Measurements from ENCODE around the gene CRB3.
A peak's percentile ranks its signal among the peaks of the same experiment; 100 is the strongest.

Gene CRB3

GRCh38 chr19:6452223-6452614 is 11.9 kb upstream of the CRB3 start:
- DNase-seq (ENCODE audit: low read depth, low spot score) = no peak
- H3K4me1 ChIP-seq (ENCODE audit: insufficient read depth, insufficient read length) = no peaks in the 10 kb centered on the region
- TF ChIP-seq ZNF274 (IDR thresholded peaks at IDR 0.05; ENCODE audit: low read depth, low read length) (no peak), SUZ12 (IDR thresholded peaks at IDR 0.05; ENCODE audit: extremely low read depth, insufficient read depth, insufficient read length) (no peak), YY1 (IDR thresholded peaks at IDR 0.05; ENCODE audit: insufficient read depth, insufficient read length) (no peak)
- peaks cover 23% of the 10 kb centered on the region for H3K9me3 ChIP-seq (ENCODE audit: insufficient read depth, low read length)
- H3K4me3 ChIP-seq (ENCODE audit: insufficient read length, low read depth) = no peak overlapping the region
- peaks cover 39% of the 10 kb centered on the region for H3K36me3 ChIP-seq (ENCODE audit: insufficient read depth, insufficient read length, low read length)
- H3K27me3 ChIP-seq (ENCODE audit: insufficient read depth, insufficient read length) = no peaks in the 10 kb centered on the region
- no peak overlapping the region for H3K9ac ChIP-seq (ENCODE audit: insufficient read length, low read depth)

- Histone ChIP-seq H3K4me3 (ENCODE audit: insufficient read length, low read depth) (no peak overlapping the region), H3K9ac (ENCODE audit: insufficient read length, low read depth) (no peak overlapping the region), H3K9me3 (ENCODE audit: insufficient read depth, low read length) (peaks cover 23% of the 10 kb centered on the region), H3K36me3 (ENCODE audit: insufficient read depth, insufficient read length, low read length) (peaks cover 44% of the 10 kb centered on the region), H3K27me3 (ENCODE audit: insufficient read depth, insufficient read length) (no peaks in the 10 kb centered on the region), H3K4me1 (ENCODE audit: insufficient read depth, insufficient read length) (peaks cover under 1% of the 10 kb centered on the region)
- no peak for DNase-seq (ENCODE audit: low read depth, low spot score)
- TF ChIP-seq ZNF274 (IDR thresholded peaks at IDR 0.05; ENCODE audit: low read depth, low read length) (no peak), YY1 (IDR thresholded peaks at IDR 0.05; ENCODE audit: insufficient read depth, insufficient read length) (no peak), SUZ12 (IDR thresholded peaks at IDR 0.05; ENCODE audit: extremely low read depth, insufficient read depth, insufficient read length) (no peak)
These were observed 11.2 kb upstream of the CRB3 start for GRCh38 chr19:6452899-6453298.

GRCh38 chr19:6453951-6454565 is 10.0 kb upstream of the CRB3 start:
- Histone ChIP-seq H3K9ac (ENCODE audit: insufficient read length, low read depth) (no peak overlapping the region), H3K9me3 (ENCODE audit: insufficient read depth, low read length) (peaks cover 23% of the 10 kb centered on the region), H3K4me3 (ENCODE audit: insufficient read length, low read depth) (no peak overlapping the region), H3K4me1 (ENCODE audit: insufficient read depth, insufficient read length) (peaks cover 8% of the 10 kb centered on the region), H3K36me3 (ENCODE audit: insufficient read depth, insufficient read length, low read length) (peaks cover 44% of the 10 kb centered on the region), H3K27me3 (ENCODE audit: insufficient read depth, insufficient read length) (peaks cover 2% of the 10 kb centered on the region)
- no peak for DNase-seq (ENCODE audit: low read depth, low spot score)
- TF ChIP-seq SUZ12 (IDR thresholded peaks at IDR 0.05; ENCODE audit: extremely low read depth, insufficient read depth, insufficient read length) (no peak), ZNF274 (IDR thresholded peaks at IDR 0.05; ENCODE audit: low read depth, low read length) (no peak), YY1 (IDR thresholded peaks at IDR 0.05; ENCODE audit: insufficient read depth, insufficient read length) (no peak)

GRCh38 chr19:6455924-6456323 is 8.1 kb upstream of the CRB3 start:
- TF ChIP-seq YY1 (IDR thresholded peaks at IDR 0.05; ENCODE audit: insufficient read depth, insufficient read length) = no peak
- Histone ChIP-seq H3K4me3 (ENCODE audit: insufficient read length, low read depth) (no peak overlapping the region), H3K4me1 (ENCODE audit: insufficient read depth, insufficient read length) (peaks cover 8% of the 10 kb centered on the region), H3K9ac (ENCODE audit: insufficient read length, low read depth) (no peak overlapping the region), H3K36me3 (ENCODE audit: insufficient read depth, insufficient read length, low read length) (peaks cover 40% of the 10 kb centered on the region), H3K9me3 (ENCODE audit: insufficient read depth, low read length) (peaks cover 23% of the 10 kb centered on the region), H3K27me3 (ENCODE audit: insufficient read depth, insufficient read length) (peaks cover 2% of the 10 kb centered on the region)
- DNase-seq (ENCODE audit: low read depth, low spot score) = no peak

- peaks cover 8% of the 10 kb centered on the region for H3K4me1 ChIP-seq (ENCODE audit: insufficient read depth, insufficient read length)
- TF ChIP-seq YY1 (IDR thresholded peaks at IDR 0.05; ENCODE audit: insufficient read depth, insufficient read length) (no peak), SUZ12 (IDR thresholded peaks at IDR 0.05; ENCODE audit: extremely low read depth, insufficient read depth, insufficient read length) (no peak), ZNF274 (IDR thresholded peaks at IDR 0.05; ENCODE audit: low read depth, low read length) (no peak)
- H3K4me3 ChIP-seq (ENCODE audit: insufficient read length, low read depth) = peak overlapping the region; percentile 13
- peaks cover 19% of the 10 kb centered on the region for H3K27me3 ChIP-seq (ENCODE audit: insufficient read depth, insufficient read length)
- peaks cover 23% of the 10 kb centered on the region for H3K9me3 ChIP-seq (ENCODE audit: insufficient read depth, low read length)
- no peak for DNase-seq (ENCODE audit: low read depth, low spot score)
- peaks cover 35% of the 10 kb centered on the region for H3K36me3 ChIP-seq (ENCODE audit: insufficient read depth, insufficient read length, low read length)
- H3K9ac ChIP-seq (ENCODE audit: insufficient read length, low read depth) = peak overlapping the region; percentile 46
These were observed 5.9 kb upstream of the CRB3 start for GRCh38 chr19:6457958-6458694.

GRCh38 chr19:6458695-6459261 is 5.3 kb upstream of the CRB3 start:
- Histone ChIP-seq H3K36me3 (ENCODE audit: insufficient read depth, insufficient read length, low read length) (peaks cover 31% of the 10 kb centered on the region), H3K4me3 (ENCODE audit: insufficient read length, low read depth) (peak overlapping the region; percentile 54), H3K27me3 (ENCODE audit: insufficient read depth, insufficient read length) (peaks cover 25% of the 10 kb centered on the region), H3K9me3 (ENCODE audit: insufficient read depth, low read length) (peaks cover 17% of the 10 kb centered on the region), H3K4me1 (ENCODE audit: insufficient read depth, insufficient read length) (peaks cover 8% of the 10 kb centered on the region), H3K9ac (ENCODE audit: insufficient read length, low read depth) (peak overlapping the region; percentile 66)
- DNase-seq (ENCODE audit: low read depth, low spot score) = no peak
- TF ChIP-seq ZNF274 (IDR thresholded peaks at IDR 0.05; ENCODE audit: low read depth, low read length) = no peak
- no peak for TF ChIP-seq YY1 (IDR thresholded peaks at IDR 0.05; ENCODE audit: insufficient read depth, insufficient read length)
- no peak for TF ChIP-seq SUZ12 (IDR thresholded peaks at IDR 0.05; ENCODE audit: extremely low read depth, insufficient read depth, insufficient read length)
